Thoracic aorta (tissue), 2 donors: ENCODE measurements around the gene OR10A6. TPM values are rescaled to one million over a fixed set of nuclear protein-coding genes. Genes with fewer than 3 reads are reported as not detected.

Source experiments
- ATAC-seq: fragments of 150-250 bp; one replicate; pipeline ENCODE4 v1.8.0; 2017; ENCODE audit warnings: low read depth; ENCODE audit not compliant: insufficient number of reproducible peaks, low FRiP score
- DNase-seq: peaks from one replicate; pipeline ENCODE4 v3.0.0-alpha.2; 2020; ENCODE audit warnings: low spot score
- H3K27ac ChIP-seq, 2 donors: fragments of 200-600 bp; sonication (generic); 1 replicate in 1 of 2; 2 replicates in 1 of 2; pipeline ENCODE4 v1.5.1; 2016; ENCODE audit warnings: mild to moderate bottlenecking in 2 of 2, moderate library complexity in 2 of 2
- H3K27me3 ChIP-seq: fragments of 200-600 bp; sonication (generic); replicated peaks from 2 replicates; pipeline ENCODE4 v1.6.0; 2016; ENCODE audit warnings: mild to moderate bottlenecking; ENCODE audit not compliant: insufficient read depth
- H3K36me3 ChIP-seq: fragments of 200-600 bp; sonication (generic); one replicate; pipeline ENCODE4 v1.5.1; 2016
- H3K4me1 ChIP-seq, 2 donors: fragments of 200-600 bp; sonication (generic); 1 replicate in 1 of 2; 2 replicates in 1 of 2; pipeline versions ENCODE4 v1.5.1 to v1.6.0; 2016; ENCODE audit warnings: low read depth in 2 of 2, mild to moderate bottlenecking in 1 of 2; ENCODE audit not compliant: control insufficient read depth in 1 of 2
- H3K4me3 ChIP-seq: fragments of 200-600 bp; sonication (generic); 2 replicates; pipeline ENCODE4 v1.5.1; 2016; ENCODE audit warnings: mild to moderate bottlenecking
- H3K9me3 ChIP-seq: fragments of 200-600 bp; sonication (generic); 2 replicates; pipeline ENCODE4 v1.5.1; 2016
- total RNA-seq, 2 donors: library from RNA; depleted of rRNA; stranded (reverse); fragments of >200 nt; gene quantifications; one replicate each; pipeline versions ENCODE4 v1.1.0 to v1.2.3, GENCODE V29; 2016
- TF ChIP-seq, protein P1 (sequence below): fragments of 200-600 bp; sonication (generic); IDR thresholded peaks from one replicate; pipeline ENCODE4 v1.5.1; 2019; ENCODE audit warnings: antibody characterized with exemption

Gene OR10A6
- total RNA-seq, 2 donors from 2014 or later, result not detected

- H3K27ac ChIP-seq, result no peak overlapping the region
- ATAC-seq (no peak), DNase-seq (no peak)
- TF ChIP-seq, protein P1, sequence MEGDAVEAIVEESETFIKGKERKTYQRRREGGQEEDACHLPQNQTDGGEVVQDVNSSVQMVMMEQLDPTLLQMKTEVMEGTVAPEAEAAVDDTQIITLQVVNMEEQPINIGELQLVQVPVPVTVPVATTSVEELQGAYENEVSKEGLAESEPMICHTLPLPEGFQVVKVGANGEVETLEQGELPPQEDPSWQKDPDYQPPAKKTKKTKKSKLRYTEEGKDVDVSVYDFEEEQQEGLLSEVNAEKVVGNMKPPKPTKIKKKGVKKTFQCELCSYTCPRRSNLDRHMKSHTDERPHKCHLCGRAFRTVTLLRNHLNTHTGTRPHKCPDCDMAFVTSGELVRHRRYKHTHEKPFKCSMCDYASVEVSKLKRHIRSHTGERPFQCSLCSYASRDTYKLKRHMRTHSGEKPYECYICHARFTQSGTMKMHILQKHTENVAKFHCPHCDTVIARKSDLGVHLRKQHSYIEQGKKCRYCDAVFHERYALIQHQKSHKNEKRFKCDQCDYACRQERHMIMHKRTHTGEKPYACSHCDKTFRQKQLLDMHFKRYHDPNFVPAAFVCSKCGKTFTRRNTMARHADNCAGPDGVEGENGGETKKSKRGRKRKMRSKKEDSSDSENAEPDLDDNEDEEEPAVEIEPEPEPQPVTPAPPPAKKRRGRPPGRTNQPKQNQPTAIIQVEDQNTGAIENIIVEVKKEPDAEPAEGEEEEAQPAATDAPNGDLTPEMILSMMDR, result no peak
- no peaks in the 10 kb centered on the region for H3K4me1 ChIP-seq
- H3K27me3 ChIP-seq, result no peaks in the 10 kb centered on the region
- no peaks in the 10 kb centered on the region for H3K9me3 ChIP-seq
- H3K36me3 ChIP-seq, result no peaks in the 10 kb centered on the region
- H3K4me3 ChIP-seq, result no peak overlapping the region
Observed at GRCh38 chr11:7969756-7970646, 38.9 kb upstream of the OR10A6 start.

- TF ChIP-seq, protein P1, result no peak
- ATAC-seq, result no peak
Observed at GRCh38 chr11:7968686-7969085, 37.6 kb upstream of the OR10A6 start.

DNA sequence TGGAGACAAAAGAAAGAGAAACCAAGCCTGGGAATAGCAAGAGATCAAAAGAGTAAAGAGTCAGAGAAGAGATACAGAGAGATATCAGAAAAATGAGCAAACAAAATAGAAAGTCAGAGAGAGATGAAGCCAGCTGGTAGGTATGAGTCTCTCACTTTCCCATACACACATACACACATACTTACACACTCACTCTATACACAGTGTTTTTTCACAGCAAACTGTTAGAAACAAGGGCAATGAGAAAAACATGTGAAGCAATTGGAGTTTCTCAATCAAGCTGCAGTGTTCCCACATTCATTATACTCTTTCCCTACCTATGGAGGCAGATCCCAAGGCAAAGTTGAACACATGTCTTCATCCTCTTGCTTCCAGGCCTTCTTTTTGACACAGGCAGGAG lies 36.8 kb upstream of the OR10A6 start:
- Histone ChIP-seq H3K9me3 (no peaks in the 10 kb centered on the region), H3K27ac (no peak overlapping the region), H3K36me3 (no peaks in the 10 kb centered on the region), H3K4me3 (no peak overlapping the region), H3K4me1 (no peaks in the 10 kb centered on the region), H3K27me3 (no peaks in the 10 kb centered on the region)
- TF ChIP-seq, protein P1, result no peak
- DNase-seq, result no peak
- no peak for ATAC-seq

More at GRCh38 chr11:7968686-7969085, 37.6 kb upstream of the OR10A6 start:
- Histone ChIP-seq H3K4me1 (no peaks in the 10 kb centered on the region), H3K27me3 (no peaks in the 10 kb centered on the region), H3K9me3 (no peaks in the 10 kb centered on the region), H3K4me3 (no peak overlapping the region), H3K36me3 (no peaks in the 10 kb centered on the region), H3K27ac (no peak overlapping the region)
- DNase-seq, result no peak

GRCh38 chr11:7967097-7967496 lies 36.0 kb upstream of the OR10A6 start:
- H3K27me3 ChIP-seq, result no peaks in the 10 kb centered on the region

DNA sequence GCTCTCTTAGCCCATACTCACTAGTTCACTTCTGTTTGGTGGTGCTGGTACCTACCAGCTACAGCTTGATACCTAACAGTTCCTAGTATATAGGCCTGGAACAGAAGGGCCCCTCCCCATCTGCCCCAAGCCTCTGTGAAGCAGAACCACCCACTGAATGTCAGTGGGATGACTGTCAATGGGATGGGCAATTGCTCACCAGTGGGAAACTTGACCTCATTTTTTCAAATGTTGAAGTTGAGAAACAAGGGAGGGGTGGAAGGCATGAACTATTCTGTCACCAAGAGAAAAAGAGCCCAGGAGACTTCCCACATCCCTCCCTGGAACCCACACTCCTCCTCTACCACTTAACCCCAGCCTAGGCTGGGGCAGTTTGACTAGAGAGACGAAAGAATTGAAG lies 34.3 kb upstream of the OR10A6 start, which contains the start of gene NLRP10:
Gene NLRP10 (minus strand): TSS at position 62 of the 400 bp plus-strand sequence. CDS start 1,952 bp downstream, outside the sequence.
- Histone ChIP-seq H3K4me3 (no peak within 1 kb of the TSS), H3K27ac (peak within 1 kb of the TSS in 1 of 2 donors; percentile 38), H3K4me1 (no peaks in the 10 kb centered on the region), H3K27me3 (no peaks in the 10 kb centered on the region), H3K9me3 (no peaks in the 10 kb centered on the region), H3K36me3 (no peaks in the 10 kb centered on the region)
- TF ChIP-seq, protein P1, result no peak
- ATAC-seq (no peak), DNase-seq (no peak)

More at GRCh38 chr11:7967097-7967496, 36.0 kb upstream of the OR10A6 start:
- Histone ChIP-seq H3K27ac (no peak overlapping the region), H3K9me3 (no peaks in the 10 kb centered on the region), H3K4me1 (no peaks in the 10 kb centered on the region), H3K36me3 (no peaks in the 10 kb centered on the region), H3K4me3 (no peak overlapping the region)
- TF ChIP-seq, protein P1, result no peak
- DNase-seq (no peak), ATAC-seq (no peak)
